HG03354 (cell line): ENCODE measurements around the gene ZNF160.

Source experiments
- ATAC-seq: cut with Tn5 transposase; IDR thresholded peaks from one replicate; pipeline ENCODE4 v1.9.1; 2021; ENCODE audit warnings: mild to moderate bottlenecking; ENCODE audit not compliant: unreplicated experiment, poor library complexity, severe bottlenecking

ZNF160 gene

GRCh38 chr19:53094754-53095575, 8.3 kb downstream of the ZNF160 start:
- ATAC-seq, result no peak

DNA sequence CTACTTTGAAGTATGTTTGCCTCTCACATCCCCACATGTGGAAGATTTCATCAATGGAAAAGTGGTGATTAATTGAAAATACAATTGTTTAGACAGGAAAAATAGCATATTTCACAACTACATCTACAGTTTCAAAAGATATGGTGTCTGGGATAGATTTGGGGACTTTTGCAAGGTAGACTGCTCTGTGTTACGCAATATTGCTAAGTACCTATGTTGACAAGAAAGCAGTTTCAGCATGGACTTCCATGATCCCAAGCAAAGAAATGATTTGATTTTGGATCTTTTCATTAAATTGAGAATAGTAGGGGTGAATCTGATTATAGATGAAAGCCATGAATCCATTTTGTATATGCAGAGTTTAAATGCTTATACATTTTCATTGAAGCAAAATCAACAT, 10.5 kb downstream of the ZNF160 start:
- no peak for ATAC-seq

GRCh38 chr19:53091413-53092254, 11.6 kb downstream of the ZNF160 start:
- ATAC-seq, result no peak

DNA sequence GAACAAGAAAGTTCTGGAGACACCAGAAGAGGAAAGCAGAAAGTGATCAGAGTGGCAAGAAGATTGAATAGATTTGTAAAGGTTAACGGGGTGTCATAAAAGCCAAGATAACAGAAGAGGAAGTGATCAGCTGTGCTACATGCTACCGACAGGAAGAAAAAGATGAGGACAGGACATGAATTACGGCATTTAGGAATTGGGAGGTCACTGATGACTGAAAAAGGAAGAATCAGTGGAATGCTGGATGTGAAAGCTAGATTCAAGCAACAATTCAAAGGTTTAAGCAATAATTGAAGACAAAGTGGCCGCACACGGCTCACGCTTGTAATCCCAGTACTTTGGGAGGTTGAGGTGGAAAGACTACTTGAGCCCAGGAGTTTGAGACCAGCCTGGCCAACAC, 15.1 kb downstream of the ZNF160 start:
- no peak for ATAC-seq

- ATAC-seq, result no peak
Observed at GRCh38 chr19:53086949-53087348, 16.3 kb downstream of the ZNF160 start.

- no peak for ATAC-seq
Observed at GRCh38 chr19:53085496-53085895, 17.7 kb downstream of the ZNF160 start.

DNA sequence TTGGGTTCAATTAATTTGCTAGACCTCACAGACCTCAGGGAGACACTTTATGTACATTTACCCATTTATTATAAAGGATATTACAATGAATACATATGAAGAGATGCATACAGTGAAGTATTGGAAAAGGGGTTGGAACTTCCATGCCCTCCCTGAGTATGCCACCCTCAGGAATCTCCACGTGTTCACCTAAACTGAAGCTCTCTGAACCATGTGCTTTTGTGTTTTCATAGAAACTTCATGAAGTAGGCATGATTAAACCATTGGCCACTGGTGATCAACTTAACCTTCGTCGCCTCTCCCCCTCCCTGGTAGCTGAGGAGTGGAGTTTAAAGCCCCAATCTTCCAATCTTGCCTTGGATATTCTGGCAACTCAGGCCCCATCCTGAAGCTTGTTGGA, 20.3 kb downstream of the ZNF160 start:
- no peak for ATAC-seq

- ATAC-seq, result no peak
Observed at GRCh38 chr19:53079313-53079924, 23.8 kb downstream of the ZNF160 start.

GRCh38 chr19:53078668-53079067, 24.6 kb downstream of the ZNF160 start:
- ATAC-seq, result no peak

GRCh38 chr19:53076984-53077383, 26.2 kb downstream of the ZNF160 start:
- ATAC-seq, result no peak

- ATAC-seq, result no peak
Observed at GRCh38 chr19:53068834-53069233, 34.4 kb downstream of the ZNF160 start.

- ATAC-seq, result no peak
Observed at GRCh38 chr19:53068199-53068598, 35.0 kb downstream of the ZNF160 start.

GRCh38 chr19:53057904-53058580, 45.2 kb downstream of the ZNF160 start:
- no peak for ATAC-seq

- ATAC-seq, result no peak
Observed at GRCh38 chr19:53055117-53055516, 48.1 kb downstream of the ZNF160 start.

DNA sequence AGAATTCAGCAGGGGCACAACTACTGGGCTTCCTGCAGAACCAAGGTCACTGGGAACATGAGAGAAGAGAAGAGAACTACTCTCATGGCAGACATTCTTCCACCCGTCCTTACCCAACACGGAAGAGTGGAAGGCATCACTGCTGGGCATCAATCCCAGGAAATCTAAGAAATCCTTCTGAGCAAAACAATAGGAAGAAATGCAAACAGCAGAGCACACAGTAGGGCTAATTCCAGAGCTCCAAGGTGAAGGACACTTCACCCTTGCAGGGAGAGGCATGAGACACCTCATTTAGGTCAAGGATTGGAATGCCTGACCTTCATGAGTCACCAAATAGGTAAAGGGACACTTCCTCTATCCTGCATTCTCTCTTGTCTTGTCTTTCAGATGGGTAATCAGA, 55.8 kb downstream of the ZNF160 start:
- no peak for ATAC-seq

DNA sequence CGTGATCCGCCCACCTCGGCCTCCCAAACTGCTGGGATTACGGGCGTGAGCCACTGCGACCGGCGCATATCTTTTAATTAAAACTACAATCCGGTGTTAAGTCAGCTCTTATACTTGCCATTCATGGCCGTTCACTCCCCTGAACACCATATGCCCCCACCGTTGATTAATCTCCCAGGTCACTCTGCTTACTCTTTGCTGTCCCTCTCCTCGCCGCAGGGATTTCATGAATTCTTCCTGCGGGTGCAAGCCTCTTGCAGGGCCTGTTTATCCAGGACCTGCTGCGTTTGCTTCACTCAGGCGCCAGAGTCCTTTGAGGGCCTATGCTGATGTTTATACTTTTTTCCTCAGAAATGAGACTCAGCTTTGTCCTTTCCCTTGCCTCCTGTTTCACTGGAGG, 57.7 kb downstream of the ZNF160 start:
- ATAC-seq, result no peak

- ATAC-seq, result no peak
Observed at GRCh38 chr19:53041366-53041765, 61.9 kb downstream of the ZNF160 start.

DNA sequence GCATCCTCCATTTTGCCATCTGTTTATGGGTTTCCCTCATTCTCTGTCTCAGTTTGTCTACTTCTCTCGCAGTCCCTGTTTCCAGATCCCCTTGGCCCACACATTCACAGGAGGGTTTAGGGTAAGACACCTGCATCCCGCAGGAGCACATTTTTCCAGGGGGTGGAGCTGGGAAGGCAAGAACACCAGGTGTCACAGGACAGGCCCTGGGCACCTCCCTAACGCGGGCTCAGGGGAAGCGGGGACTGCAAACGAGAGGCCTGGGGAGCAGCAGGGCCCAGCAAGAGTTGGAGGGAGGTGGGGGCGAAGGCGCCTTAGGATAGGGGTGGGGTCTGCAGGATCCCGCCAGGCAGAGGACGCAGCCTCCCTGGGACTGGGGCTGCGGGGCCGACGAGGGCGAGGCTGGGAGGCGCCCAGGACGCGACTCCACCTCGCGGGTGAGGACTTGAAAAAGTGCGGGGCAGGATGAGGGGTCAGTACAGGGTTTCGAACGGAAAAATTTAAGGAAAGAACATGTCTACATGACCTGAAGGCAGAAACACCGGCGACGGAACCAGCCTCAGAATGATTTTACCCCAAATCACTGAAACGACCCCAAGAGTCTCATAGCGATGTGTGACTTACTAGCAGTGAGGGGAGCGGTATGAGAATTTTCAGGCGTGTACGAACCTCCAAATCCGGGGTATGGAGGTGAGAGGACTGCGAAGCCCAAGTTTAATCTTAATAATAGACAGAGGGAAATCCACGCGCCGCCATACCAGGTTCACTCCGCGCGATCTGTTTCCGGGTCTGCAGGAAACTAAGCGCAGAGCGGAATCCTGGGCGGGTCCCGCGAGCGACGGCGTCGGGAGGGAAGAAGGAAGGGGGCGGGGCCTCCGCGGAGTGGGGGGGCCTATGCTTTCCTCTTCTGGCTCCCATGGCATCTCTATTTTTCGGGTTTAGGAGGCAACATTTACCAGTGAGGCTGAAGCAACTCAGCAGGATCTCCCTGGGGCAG, 65.8 kb downstream of the ZNF160 start:
- no peak for ATAC-seq
